Central memory CD8-positive, alpha-beta T cell (primary cell): ENCODE data around the gene MAP3K10.

Experiments used
- ATAC-seq: fragments of 150-1000 bp; cut with Tn5 transposase; replicated peaks from 2 replicates; pipeline ENCODE4 v1.10.0; 2022; ENCODE audit warnings: mild to moderate bottlenecking, moderate FRiP score, moderate number of reproducible peaks; ENCODE audit not compliant: poor library complexity, severe bottlenecking; ENCODE audit errors: extremely low read depth
- DNase-seq, 2 donors: peaks; one replicate each; pipeline ENCODE4 v3.0.0; 2021; ENCODE audit warnings: low spot score in 2 of 2
- H3K27ac Mint-ChIP-seq: one replicate; pipeline ENCODE4 v1.8.0; 2022; ENCODE audit warnings: low read depth, mild to moderate bottlenecking, moderate library complexity, mixed read lengths
- H3K27me3 Mint-ChIP-seq: one replicate; pipeline ENCODE4 v1.8.0; 2022; ENCODE audit warnings: mixed read lengths
- H3K36me3 Mint-ChIP-seq: one replicate; pipeline ENCODE4 v1.8.0; 2022; ENCODE audit warnings: mild to moderate bottlenecking, moderate library complexity, mixed read lengths; ENCODE audit not compliant: insufficient read depth
- H3K4me1 Mint-ChIP-seq: one replicate; pipeline ENCODE4 v1.8.0; 2022; ENCODE audit warnings: mixed read lengths
- H3K4me3 Mint-ChIP-seq: one replicate; pipeline ENCODE4 v1.8.0; 2022; ENCODE audit warnings: mild to moderate bottlenecking, moderate library complexity, mixed read lengths
- H3K9me3 Mint-ChIP-seq: one replicate; pipeline ENCODE4 v1.8.0; 2022; ENCODE audit warnings: mixed read lengths

MAP3K10 gene

GRCh38 chr19:40224342-40225150 is 33.3 kb downstream of the MAP3K10 start:
- DNase-seq: no peak
- H3K27ac Mint-ChIP-seq: no peak overlapping the region
- H3K4me1 Mint-ChIP-seq: peaks cover 25% of the 10 kb centered on the region
- peaks cover 13% of the 10 kb centered on the region for H3K36me3 Mint-ChIP-seq
- H3K27me3 Mint-ChIP-seq: peaks cover 55% of the 10 kb centered on the region
- H3K9me3 Mint-ChIP-seq: peaks cover 6% of the 10 kb centered on the region
- H3K4me3 Mint-ChIP-seq: no peak overlapping the region
- ATAC-seq: no peak

GRCh38 chr19:40225440-40226305 is 34.4 kb downstream of the MAP3K10 start:
- peaks cover 44% of the 10 kb centered on the region for H3K27me3 Mint-ChIP-seq
- peaks cover 6% of the 10 kb centered on the region for H3K9me3 Mint-ChIP-seq
- DNase-seq (no peak), ATAC-seq (no peak)
- H3K27ac Mint-ChIP-seq: peak overlapping the region; percentile 26
- H3K36me3 Mint-ChIP-seq: peaks cover 13% of the 10 kb centered on the region
- peaks cover 25% of the 10 kb centered on the region for H3K4me1 Mint-ChIP-seq
- peak overlapping the region; percentile 39 for H3K4me3 Mint-ChIP-seq

- Mint-ChIP-seq H3K9me3 (no peaks in the 10 kb centered on the region), H3K36me3 (peaks cover 7% of the 10 kb centered on the region), H3K27me3 (peaks cover 32% of the 10 kb centered on the region), H3K27ac (no peak overlapping the region), H3K4me3 (no peak overlapping the region), H3K4me1 (peaks cover 17% of the 10 kb centered on the region)
- no peak for ATAC-seq
- no peak for DNase-seq
Measured at GRCh38 chr19:40228346-40228745, 37.1 kb downstream of the MAP3K10 start.

GRCh38 chr19:40228863-40229262 is 37.6 kb downstream of the MAP3K10 start:
- DNase-seq: no peak
- H3K36me3 Mint-ChIP-seq: peaks cover 7% of the 10 kb centered on the region
- H3K27me3 Mint-ChIP-seq: peaks cover 32% of the 10 kb centered on the region
- H3K4me1 Mint-ChIP-seq: peaks cover 17% of the 10 kb centered on the region
- no peak overlapping the region for H3K4me3 Mint-ChIP-seq
- no peaks in the 10 kb centered on the region for H3K9me3 Mint-ChIP-seq
- ATAC-seq: no peak
- H3K27ac Mint-ChIP-seq: no peak overlapping the region

GRCh38 chr19:40229484-40229883 is 38.3 kb downstream of the MAP3K10 start:
- DNase-seq: no peak
- Mint-ChIP-seq H3K36me3 (peaks cover 12% of the 10 kb centered on the region), H3K4me3 (no peak overlapping the region), H3K27ac (peak overlapping the region; percentile 32), H3K4me1 (peaks cover 17% of the 10 kb centered on the region), H3K27me3 (peaks cover 26% of the 10 kb centered on the region), H3K9me3 (no peaks in the 10 kb centered on the region)
- peak; percentile 32 for ATAC-seq

GRCh38 chr19:40229926-40230417 is 38.7 kb downstream of the MAP3K10 start:
- Mint-ChIP-seq H3K9me3 (no peaks in the 10 kb centered on the region), H3K4me3 (no peak overlapping the region), H3K4me1 (peaks cover 17% of the 10 kb centered on the region), H3K27ac (no peak overlapping the region), H3K36me3 (peaks cover 12% of the 10 kb centered on the region), H3K27me3 (peaks cover 21% of the 10 kb centered on the region)
- DNase-seq: no peak
- ATAC-seq: no peak

- H3K4me1 Mint-ChIP-seq: peaks cover 9% of the 10 kb centered on the region
- ATAC-seq (no peak), DNase-seq (no peak)
- H3K27ac Mint-ChIP-seq: no peak overlapping the region
- no peak overlapping the region for H3K4me3 Mint-ChIP-seq
- H3K9me3 Mint-ChIP-seq: no peaks in the 10 kb centered on the region
- peaks cover 10% of the 10 kb centered on the region for H3K27me3 Mint-ChIP-seq
- peaks cover 18% of the 10 kb centered on the region for H3K36me3 Mint-ChIP-seq
Measured at GRCh38 chr19:40231057-40231456, 39.8 kb downstream of the MAP3K10 start.

- H3K27ac Mint-ChIP-seq: no peak overlapping the region
- H3K9me3 Mint-ChIP-seq: no peaks in the 10 kb centered on the region
- H3K36me3 Mint-ChIP-seq: peaks cover 16% of the 10 kb centered on the region
- no peak for DNase-seq
- ATAC-seq: no peak
- no peak overlapping the region for H3K4me3 Mint-ChIP-seq
- peaks cover 3% of the 10 kb centered on the region for H3K4me1 Mint-ChIP-seq
- peaks cover 3% of the 10 kb centered on the region for H3K27me3 Mint-ChIP-seq
Measured at GRCh38 chr19:40231544-40232424, 40.6 kb downstream of the MAP3K10 start.

GRCh38 chr19:40232479-40232878 is 41.3 kb downstream of the MAP3K10 start:
- ATAC-seq (no peak), DNase-seq (no peak)
- Mint-ChIP-seq H3K9me3 (no peaks in the 10 kb centered on the region), H3K27ac (no peak overlapping the region), H3K4me3 (no peak overlapping the region), H3K36me3 (peaks cover 20% of the 10 kb centered on the region), H3K4me1 (no peaks in the 10 kb centered on the region), H3K27me3 (no peaks in the 10 kb centered on the region)

GRCh38 chr19:40232949-40233810 is 42.0 kb downstream of the MAP3K10 start:
- H3K27me3 Mint-ChIP-seq: no peaks in the 10 kb centered on the region
- no peak for DNase-seq
- no peak overlapping the region for H3K4me3 Mint-ChIP-seq
- ATAC-seq: no peak
- H3K4me1 Mint-ChIP-seq: no peaks in the 10 kb centered on the region
- no peaks in the 10 kb centered on the region for H3K9me3 Mint-ChIP-seq
- peaks cover 20% of the 10 kb centered on the region for H3K36me3 Mint-ChIP-seq
- no peak overlapping the region for H3K27ac Mint-ChIP-seq

GRCh38 chr19:40233811-40234389 is 42.7 kb downstream of the MAP3K10 start:
- peak overlapping the region; percentile 89 for H3K27ac Mint-ChIP-seq
- no peaks in the 10 kb centered on the region for H3K9me3 Mint-ChIP-seq
- peaks cover 21% of the 10 kb centered on the region for H3K36me3 Mint-ChIP-seq
- H3K27me3 Mint-ChIP-seq: no peaks in the 10 kb centered on the region
- H3K4me3 Mint-ChIP-seq: no peak overlapping the region
- ATAC-seq: no peak
- no peak for DNase-seq
- H3K4me1 Mint-ChIP-seq: no peaks in the 10 kb centered on the region
